Heart left ventricle (tissue), 16 donors: ENCODE data around the gene RHBDF2. TPM values are rescaled to one million over a fixed set of nuclear protein-coding genes. Genes with fewer than 3 reads are reported as not detected.

Experiments
- ATAC-seq, 4 donors: fragments of 200-7000 bp; cut with Tn5 transposase; one replicate each; pipeline ENCODE4 v1.9.1; 2020 to 2022; ENCODE audit warnings: moderate library complexity in 4 of 4, mild to moderate bottlenecking in 3 of 4, moderate number of reproducible peaks in 1 of 4
- DNase-seq, 5 donors: peaks; one replicate each; pipeline ENCODE4 v3.0.0-alpha.2; 2020
- H3K27ac ChIP-seq, 12 donors: fragments of 200-600 bp; sonication (generic) in 4 of 12; one replicate each; pipeline versions ENCODE4 v1.5.0 to v1.8.0; 2016 to 2022; ENCODE audit warnings: mild to moderate bottlenecking in 2 of 12
- H3K27me3 ChIP-seq, 9 donors: fragments of 200-600 bp; sonication (generic) in 2 of 9; one replicate each; pipeline versions ENCODE4 v1.5.1 to v1.8.0; 2016 to 2022; ENCODE audit warnings: mild to moderate bottlenecking in 3 of 9
- H3K36me3 ChIP-seq, 9 donors: fragments of 200-600 bp; sonication (generic) in 2 of 9; one replicate each; pipeline versions ENCODE4 v1.5.0 to v1.8.0; 2018 to 2022; ENCODE audit warnings: mild to moderate bottlenecking in 2 of 9
- H3K4me1 ChIP-seq, 12 donors: fragments of 200-600 bp; sonication (generic) in 4 of 12; one replicate each; pipeline versions ENCODE4 v1.5.0 to v1.8.0; 2016 to 2022; ENCODE audit warnings: mild to moderate bottlenecking in 3 of 12
- H3K4me3 ChIP-seq, 12 donors: fragments of 200-600 bp; sonication (generic) in 4 of 12; one replicate each; pipeline versions ENCODE4 v1.5.0 to v1.8.0; 2017 to 2022; ENCODE audit warnings: mild to moderate bottlenecking in 9 of 12, moderate library complexity in 4 of 12
- H3K9me3 ChIP-seq, 12 donors: fragments of 200-600 bp; sonication (generic) in 4 of 12; one replicate each; pipeline versions ENCODE4 v1.5.0 to v1.8.0; 2016 to 2022; ENCODE audit warnings: mild to moderate bottlenecking in 1 of 12
- POLR2A ChIP-seq, 2 donors: fragments of 450-650 bp; IDR thresholded peaks; one replicate each; pipeline ENCODE4 v1.6.1; 2017; ENCODE audit warnings: antibody characterized with exemption in 2 of 2, mild to moderate bottlenecking in 2 of 2, moderate library complexity in 2 of 2
- WGBS, 4 donors: extraction: QIAGEN DNeasy Blood & Tissue Kit in 2 of 4; methylation state at CpG; one replicate each; pipeline versions ENCODE4 v1.1.5 to v1.1.7; 2013 to 2018; 5-methylcytosine and 5-hydroxymethylcytosine counted together
- intact Hi-C, 10 donors: fragments of 100-400 bp; cut with DNase I; formaldehyde crosslinking; loops; one replicate each; pipeline versions ENCODE4 v1.11.1 to v1.14.2; 2022
- polyA plus RNA-seq, 2 donors: library from polyadenylated mRNA; stranded (reverse); fragments of 200-250 nt; gene quantifications; one replicate each; pipeline ENCODE4 v1.2.3, GENCODE V29; 2013
- total RNA-seq, 9 donors: library from RNA; depleted of rRNA in 2 of 9; stranded (reverse); fragments of >200 nt in 2 of 9; fragmentation: NEBNext Ultra II Directional in 3 of 9; extraction: Animal tissue kit (Norgen Biotek cat#: 25700) in 3 of 9; gene quantifications; one replicate each; pipeline versions ENCODE4 v1.1.0 to v1.2.4, GENCODE V29; 2016 to 2023
- TF ChIP-seq, protein P1 (sequence below), 12 donors: fragments of 200-600 bp; sonication (generic) in 4 of 12; IDR thresholded peaks; one replicate each; pipeline versions ENCODE4 v1.5.0 to v1.8.0; 2018 to 2022; ENCODE audit warnings: antibody characterized with exemption in 12 of 12, mild to moderate bottlenecking in 5 of 12
- donor health status: ischemic (EF 13 %, LVEDD 7.1; RV severe dilation, severe dysfunction).
- donor health status: healthy with polysubstance abuse.
- donor health status: DM: no; HTN: yes; CAD: no.
- donor health status: DM: no; HTN: no; CAD: no.
- donor health status: ischemic (EF 25% LVEDD 6.9; RV normal size, moderate dysfunction).
- donor health status: ischemic (EF 25% LVEDD 5.7; RV mildly dilated, moderate dysfunction).
- donor health status: healthy.
- donor health status: DM: yes; HTN: yes; CAD: no.
- donor health status: ischemic (EF 35%, LVEDD 5.7; RV mildly dilated, moderate dysfunction).
- donor health status: nonischemic (EF 11% LVEDD 7.7; RV severe dilation, severe dysfunction).
- donor health status: DM: yes; HTN: yes; CAD: no.
- donor health status: PGD.
- donor health status: ischemic (EF 29% LVEDD 5.4; RV normal size, mild dysfunction).
- donor health status: nonischemic (EF 23%, LVEDD 6.1; RV moderate dilation, normal function).

Gene RHBDF2
- total and polyA plus RNA-seq, 11 donors, result 6.3 to 49.4 (median 14.1) TPM

GRCh38 chr17:76462556-76463290 is 38.5 kb downstream of the RHBDF2 start:
- 82 to 87% (median 84%) methylated on average over 17 to 24 of the region's 24 CpGs for WGBS, 4 donors
- intact Hi-C loops, result loop anchor here in 2 of 10 donors (5.0 kb wide), 2 partner anchors 85 to 160 kb away; no protein-coding TSS in a partner anchor
- ATAC-seq, result no peak
- Histone ChIP-seq H3K27ac (no peak overlapping the region), H3K4me3 (no peak overlapping the region), H3K9me3 (no peaks in the 10 kb centered on the region), H3K4me1 (peaks cover 0 to 10% (median 2%) of the 10 kb centered on the region in 12 donors), H3K27me3 (no peaks in the 10 kb centered on the region), H3K36me3 (no peaks in the 10 kb centered on the region)
- TF ChIP-seq POLR2A (IDR thresholded peaks at IDR 0.05), result no peak
- TF ChIP-seq, protein P1, sequence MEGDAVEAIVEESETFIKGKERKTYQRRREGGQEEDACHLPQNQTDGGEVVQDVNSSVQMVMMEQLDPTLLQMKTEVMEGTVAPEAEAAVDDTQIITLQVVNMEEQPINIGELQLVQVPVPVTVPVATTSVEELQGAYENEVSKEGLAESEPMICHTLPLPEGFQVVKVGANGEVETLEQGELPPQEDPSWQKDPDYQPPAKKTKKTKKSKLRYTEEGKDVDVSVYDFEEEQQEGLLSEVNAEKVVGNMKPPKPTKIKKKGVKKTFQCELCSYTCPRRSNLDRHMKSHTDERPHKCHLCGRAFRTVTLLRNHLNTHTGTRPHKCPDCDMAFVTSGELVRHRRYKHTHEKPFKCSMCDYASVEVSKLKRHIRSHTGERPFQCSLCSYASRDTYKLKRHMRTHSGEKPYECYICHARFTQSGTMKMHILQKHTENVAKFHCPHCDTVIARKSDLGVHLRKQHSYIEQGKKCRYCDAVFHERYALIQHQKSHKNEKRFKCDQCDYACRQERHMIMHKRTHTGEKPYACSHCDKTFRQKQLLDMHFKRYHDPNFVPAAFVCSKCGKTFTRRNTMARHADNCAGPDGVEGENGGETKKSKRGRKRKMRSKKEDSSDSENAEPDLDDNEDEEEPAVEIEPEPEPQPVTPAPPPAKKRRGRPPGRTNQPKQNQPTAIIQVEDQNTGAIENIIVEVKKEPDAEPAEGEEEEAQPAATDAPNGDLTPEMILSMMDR (IDR thresholded peaks at IDR 0.05), result no peak
- DNase-seq, result peak in 1 of 5 donors; percentile 50

DNA sequence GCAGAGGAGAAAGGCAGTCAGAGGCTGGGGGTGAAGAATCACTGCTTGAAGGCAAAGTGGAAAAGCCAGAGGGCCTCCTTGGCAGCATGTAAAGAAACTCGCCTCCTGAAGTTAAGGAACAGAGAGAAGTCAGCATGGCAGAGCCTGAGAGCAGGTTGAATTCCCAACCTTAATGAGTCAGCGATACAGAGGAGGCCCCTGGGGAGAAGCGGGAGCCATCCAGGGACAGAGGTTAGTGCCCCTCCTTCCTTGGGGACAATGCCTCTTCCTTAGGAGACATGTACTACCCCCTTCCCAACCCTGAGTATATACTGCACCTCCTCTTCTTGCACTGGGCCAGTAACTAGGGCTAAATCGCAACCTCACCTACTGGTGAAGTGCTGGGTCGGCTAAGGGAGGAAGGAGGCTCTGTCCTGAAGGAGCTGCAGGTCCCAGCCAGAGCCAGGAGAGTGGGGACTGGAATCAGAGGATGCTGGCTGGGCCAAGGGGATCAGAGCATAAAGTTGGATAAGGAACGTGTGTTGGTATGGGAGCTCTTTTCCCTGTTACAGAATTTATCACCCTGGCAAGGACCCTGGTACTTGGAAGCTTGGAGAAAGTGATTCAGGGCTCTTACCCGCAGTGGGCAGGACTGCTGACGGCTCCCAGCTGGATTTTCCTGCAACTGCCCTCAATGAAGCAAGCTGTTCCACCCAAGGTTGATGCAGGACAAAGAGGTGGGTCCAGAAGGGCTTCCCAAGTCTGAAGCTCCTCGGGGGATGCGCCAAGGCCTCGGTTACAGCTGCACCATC is 39.3 kb downstream of the RHBDF2 start:
- WGBS, 4 donors, result 84 to 90% (median 87%) methylated on average over 11 of the region's 11 CpGs
- H3K9me3 ChIP-seq, result no peaks in the 10 kb centered on the region
- H3K27ac ChIP-seq, result no peak overlapping the region
- H3K27me3 ChIP-seq, result no peaks in the 10 kb centered on the region
- ATAC-seq, result no peak
- no peak for DNase-seq
- TF ChIP-seq, protein P1 (IDR thresholded peaks at IDR 0.05), result no peak
- TF ChIP-seq POLR2A (IDR thresholded peaks at IDR 0.05), result no peak
- no peaks in the 10 kb centered on the region for H3K36me3 ChIP-seq
- H3K4me1 ChIP-seq, result peaks cover 0 to 10% (median 2%) of the 10 kb centered on the region in 12 donors
- no peak overlapping the region for H3K4me3 ChIP-seq
- intact Hi-C loops, result loop anchor here in 2 of 10 donors (5.0 kb wide), 2 partner anchors 85 to 160 kb away; no protein-coding TSS in a partner anchor

GRCh38 chr17:76459674-76460073 is 41.5 kb downstream of the RHBDF2 start:
- no peak for ATAC-seq
- no peak for TF ChIP-seq POLR2A (IDR thresholded peaks at IDR 0.05)
- TF ChIP-seq, protein P1 (IDR thresholded peaks at IDR 0.05), result no peak
- H3K27me3 ChIP-seq, result no peaks in the 10 kb centered on the region
- no peak overlapping the region for H3K27ac ChIP-seq
- H3K36me3 ChIP-seq, result no peaks in the 10 kb centered on the region
- no peaks in the 10 kb centered on the region for H3K9me3 ChIP-seq
- H3K4me1 ChIP-seq, result no peaks in the 10 kb centered on the region
- DNase-seq, result no peak
- intact Hi-C loops, result loop anchor here in 8 of 10 donors (2.0 to 5.0 kb wide), 5 partner anchors 49 to 157 kb away; no protein-coding TSS in a partner anchor
- no peak overlapping the region for H3K4me3 ChIP-seq
- 72 to 91% (median 79%) methylated on average over 4 of the region's 4 CpGs for WGBS, 4 donors
